Esophagus squamous epithelium (tissue), 5 donors: ENCODE data around the gene NUP188. TPM values are rescaled to one million over a fixed set of nuclear protein-coding genes. Genes with fewer than 3 reads are reported as not detected.
A peak's percentile ranks its signal among the peaks of the same experiment; 100 is the strongest.

Source experiments
- DNase-seq: peaks from one replicate; lab custom pipeline; 2025; lab: John Stamatoyannopoulos, UW
- H3K27ac ChIP-seq, 4 donors: fragments of 200-600 bp; sonication (generic); one replicate each; pipeline ENCODE4 v1.5.1; 2016 to 2019; ENCODE audit warnings: mild to moderate bottlenecking in 1 of 4
- H3K27me3 ChIP-seq, 4 donors: fragments of 200-600 bp; sonication (generic); 1 replicate in 3 of 4; 2 replicates in 1 of 4; pipeline versions ENCODE4 v1.5.1 to v1.6.0; 2017 to 2021; ENCODE audit warnings: antibody characterized with exemption in 1 of 4
- H3K36me3 ChIP-seq, 3 donors: fragments of 200-600 bp; sonication (generic); one replicate each; pipeline ENCODE4 v1.5.1; 2016 to 2019
- H3K4me1 ChIP-seq, 3 donors: fragments of 200-600 bp; sonication (generic); one replicate each; pipeline ENCODE4 v1.5.1; 2017 to 2019
- H3K4me3 ChIP-seq, 4 donors: fragments of 200-600 bp; sonication (generic); 1 replicate in 3 of 4; 2 replicates in 1 of 4; pipeline ENCODE4 v1.5.1; 2016 to 2019; ENCODE audit warnings: mild to moderate bottlenecking in 2 of 4, moderate library complexity in 1 of 4
- H3K9me3 ChIP-seq, 3 donors: fragments of 200-600 bp; sonication (generic); one replicate each; pipeline ENCODE4 v1.5.1; 2016 to 2019
- POLR2A ChIP-seq, 4 donors: fragments of 450-650 bp; IDR thresholded peaks; one replicate each; pipeline ENCODE4 v1.6.1; 2017; ENCODE audit warnings: antibody characterized with exemption in 4 of 4, mild to moderate bottlenecking in 4 of 4, moderate library complexity in 3 of 4
- WGBS, 2 donors: methylation state at CpG; one replicate each; pipeline ENCODE4 v1.1.5; 2018; 5-methylcytosine and 5-hydroxymethylcytosine counted together
- intact Hi-C: fragments of 100-400 bp; cut with DNase I; formaldehyde crosslinking; loops from one replicate; pipeline ENCODE4 v1.15.0; 2022
- total RNA-seq, 4 donors: library from RNA; depleted of rRNA; stranded (reverse); fragments of >200 nt; gene quantifications; one replicate each; pipeline ENCODE4 v1.1.0, GENCODE V29; 2016
- TF ChIP-seq, protein P1 (sequence below), 6 experiments: fragments of 450-650 bp in 4 of 6; fragments of 200-600 bp in 2 of 6; sonication (generic) in 2 of 6; IDR thresholded peaks; one replicate each; pipeline ENCODE4 v1.5.1; 2016 to 2019; ENCODE audit warnings: antibody characterized with exemption in 6 of 6, mild to moderate bottlenecking in 4 of 6, moderate library complexity in 4 of 6
- donor health status: DM: yes; HTN: yes; CAD: no.

Gene NUP188
- total RNA-seq, 4 donors from 2014 or later: 61.0 to 78.6 (median 67.1) TPM

- Histone ChIP-seq H3K9me3 (no peaks in the 10 kb centered on the region), H3K27me3 (no peaks in the 10 kb centered on the region), H3K4me3 (no peak overlapping the region), H3K36me3 (peaks cover 0 to 49% (median 0%) of the 10 kb centered on the region in 3 donors), H3K4me1 (peaks cover 60 to 94% (median 61%) of the 10 kb centered on the region in 3 donors), H3K27ac (peak overlapping the region; percentile 91 to 100 (median 97))
- DNase-seq: no peak
- WGBS, 2 donors: 69 to 77% methylated on average over 5 to 7 of the region's 7 CpGs
- intact Hi-C loops: no loop called here
- TF ChIP-seq, protein P1, sequence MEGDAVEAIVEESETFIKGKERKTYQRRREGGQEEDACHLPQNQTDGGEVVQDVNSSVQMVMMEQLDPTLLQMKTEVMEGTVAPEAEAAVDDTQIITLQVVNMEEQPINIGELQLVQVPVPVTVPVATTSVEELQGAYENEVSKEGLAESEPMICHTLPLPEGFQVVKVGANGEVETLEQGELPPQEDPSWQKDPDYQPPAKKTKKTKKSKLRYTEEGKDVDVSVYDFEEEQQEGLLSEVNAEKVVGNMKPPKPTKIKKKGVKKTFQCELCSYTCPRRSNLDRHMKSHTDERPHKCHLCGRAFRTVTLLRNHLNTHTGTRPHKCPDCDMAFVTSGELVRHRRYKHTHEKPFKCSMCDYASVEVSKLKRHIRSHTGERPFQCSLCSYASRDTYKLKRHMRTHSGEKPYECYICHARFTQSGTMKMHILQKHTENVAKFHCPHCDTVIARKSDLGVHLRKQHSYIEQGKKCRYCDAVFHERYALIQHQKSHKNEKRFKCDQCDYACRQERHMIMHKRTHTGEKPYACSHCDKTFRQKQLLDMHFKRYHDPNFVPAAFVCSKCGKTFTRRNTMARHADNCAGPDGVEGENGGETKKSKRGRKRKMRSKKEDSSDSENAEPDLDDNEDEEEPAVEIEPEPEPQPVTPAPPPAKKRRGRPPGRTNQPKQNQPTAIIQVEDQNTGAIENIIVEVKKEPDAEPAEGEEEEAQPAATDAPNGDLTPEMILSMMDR (IDR thresholded peaks at IDR 0.05): no peak
- no peak for TF ChIP-seq POLR2A (IDR thresholded peaks at IDR 0.05)
Observed at GRCh38 chr9:128901379-128901778, 46.1 kb upstream of the NUP188 start.

DNA sequence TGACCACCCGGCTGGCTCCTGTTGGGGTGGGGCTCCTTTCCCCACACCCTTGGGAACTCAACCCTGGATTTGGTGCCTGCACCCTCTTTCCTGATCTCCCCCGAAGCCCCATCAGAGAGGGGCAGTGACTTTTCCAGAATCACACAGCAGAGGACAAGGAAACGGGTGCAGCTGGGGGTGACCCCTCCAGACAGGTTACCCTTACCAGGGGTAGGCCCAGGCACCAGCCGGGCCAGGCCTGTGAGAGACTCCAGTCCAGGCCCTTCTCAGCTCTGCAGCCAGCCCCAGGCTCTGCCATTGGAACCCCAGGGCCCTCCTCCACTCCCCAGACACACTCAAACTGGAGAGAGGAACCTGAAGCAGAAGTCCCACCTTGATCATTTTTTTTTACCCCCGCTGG is 45.7 kb upstream of the NUP188 start:
- no peaks in the 10 kb centered on the region for H3K9me3 ChIP-seq
- TF ChIP-seq, protein P1 (IDR thresholded peaks at IDR 0.05): no peak
- no peak for TF ChIP-seq POLR2A (IDR thresholded peaks at IDR 0.05)
- peaks cover 0 to 49% (median under 1%) of the 10 kb centered on the region in 3 donors for H3K36me3 ChIP-seq
- peaks cover 60 to 89% (median 61%) of the 10 kb centered on the region in 3 donors for H3K4me1 ChIP-seq
- 80% methylated on average over 1 of the region's 5 CpGs; no CpG with 5 or more reads in 1 of the 2 donors for WGBS, 2 donors
- intact Hi-C loops: no loop called here
- H3K27me3 ChIP-seq: no peaks in the 10 kb centered on the region
- no peak overlapping the region for H3K4me3 ChIP-seq
- no peak for DNase-seq
- peak overlapping the region; percentile 91 to 100 (median 97) for H3K27ac ChIP-seq

DNA sequence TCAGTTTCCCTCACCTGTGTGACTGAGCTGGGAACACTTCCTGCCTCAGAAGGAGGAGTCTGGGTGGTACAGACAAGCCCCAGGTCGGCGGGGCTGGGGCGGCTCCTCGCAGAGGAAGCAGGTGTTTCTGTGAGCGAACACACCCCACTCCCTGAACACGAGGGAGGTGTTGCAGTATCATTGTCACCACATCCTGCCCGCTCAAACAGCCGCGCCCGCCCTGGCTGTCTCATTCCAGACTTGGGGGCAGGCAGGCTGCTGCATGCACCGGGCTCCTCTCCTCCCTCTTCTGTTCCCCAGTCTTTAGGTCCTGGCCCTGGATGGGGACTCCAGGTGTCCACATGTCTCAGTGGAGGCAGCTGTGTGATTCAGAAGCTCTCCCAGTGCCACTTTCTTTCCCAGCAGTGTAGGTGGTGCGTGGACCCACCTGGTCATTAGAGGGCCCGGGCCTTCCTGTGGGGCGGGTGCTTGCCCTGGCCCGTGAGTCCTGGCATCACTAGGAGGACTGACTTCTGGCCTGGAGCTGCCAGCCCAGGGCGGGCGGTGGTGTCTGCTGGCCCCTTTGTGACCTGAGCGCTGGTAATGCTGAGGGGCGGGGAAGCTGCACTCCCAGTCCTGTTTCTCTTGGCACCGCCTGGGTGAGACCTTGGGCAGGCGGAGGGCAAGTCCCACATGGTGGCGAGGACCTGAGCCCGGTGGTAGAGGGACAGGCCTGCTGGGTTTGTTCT is 45.0 kb upstream of the NUP188 start:
- peak; percentile 42 for DNase-seq
- Histone ChIP-seq H3K36me3 (peaks cover 5 to 49% (median 7%) of the 10 kb centered on the region in 3 donors), H3K4me1 (peaks cover 60 to 82% (median 61%) of the 10 kb centered on the region in 3 donors), H3K27me3 (no peaks in the 10 kb centered on the region), H3K4me3 (peak overlapping the region in 1 of 4 donors; percentile 28), H3K27ac (peak overlapping the region; percentile 91 to 100 (median 97)), H3K9me3 (no peaks in the 10 kb centered on the region)
- WGBS, 2 donors: no CpG with 5 or more reads among the region's 23 CpGs
- intact Hi-C loops: no loop called here
- TF ChIP-seq, protein P1 (IDR thresholded peaks at IDR 0.05): no peak
- TF ChIP-seq POLR2A (IDR thresholded peaks at IDR 0.05): peak in 2 of 4 donors; percentile 67 to 69

DNA sequence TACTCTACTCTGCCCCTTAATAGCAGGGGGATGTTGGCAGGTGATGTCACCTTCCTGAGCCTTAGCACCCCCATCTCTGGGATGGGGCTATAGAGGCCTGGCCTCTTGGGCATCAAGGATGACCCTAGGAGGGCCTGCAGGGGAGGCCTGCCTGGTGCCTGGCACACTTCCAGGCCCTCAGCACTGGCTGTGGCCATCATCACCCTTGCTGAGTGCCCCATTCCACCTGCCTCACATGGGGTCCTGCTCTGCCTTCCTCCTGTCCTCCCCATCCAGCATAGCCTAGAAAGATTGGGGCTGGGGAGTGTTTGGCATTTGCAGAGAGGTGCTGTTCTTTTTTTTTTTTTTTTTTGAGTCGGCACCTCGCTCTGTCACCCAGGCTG is 44.4 kb upstream of the NUP188 start:
- no peak for DNase-seq
- no peak for TF ChIP-seq POLR2A (IDR thresholded peaks at IDR 0.05)
- TF ChIP-seq, protein P1 (IDR thresholded peaks at IDR 0.05): no peak
- intact Hi-C loops: no loop called here
- Histone ChIP-seq H3K9me3 (no peaks in the 10 kb centered on the region), H3K27me3 (no peaks in the 10 kb centered on the region), H3K4me1 (peaks cover 59 to 77% (median 59%) of the 10 kb centered on the region in 3 donors), H3K36me3 (peaks cover 11 to 50% (median 13%) of the 10 kb centered on the region in 3 donors), H3K27ac (peak overlapping the region; percentile 91 to 100 (median 97)), H3K4me3 (no peak overlapping the region)
- 66% methylated on average over 2 of the region's 2 CpGs; no CpG with 5 or more reads in 1 of the 2 donors for WGBS, 2 donors
